ENCODE results near the gene ACSM5.
"Not testable (repeated sequence)": the region's sequence is repeated elsewhere in the genome, so short reads cannot be mapped to it uniquely, and the experiment has no call there.

DNA sequence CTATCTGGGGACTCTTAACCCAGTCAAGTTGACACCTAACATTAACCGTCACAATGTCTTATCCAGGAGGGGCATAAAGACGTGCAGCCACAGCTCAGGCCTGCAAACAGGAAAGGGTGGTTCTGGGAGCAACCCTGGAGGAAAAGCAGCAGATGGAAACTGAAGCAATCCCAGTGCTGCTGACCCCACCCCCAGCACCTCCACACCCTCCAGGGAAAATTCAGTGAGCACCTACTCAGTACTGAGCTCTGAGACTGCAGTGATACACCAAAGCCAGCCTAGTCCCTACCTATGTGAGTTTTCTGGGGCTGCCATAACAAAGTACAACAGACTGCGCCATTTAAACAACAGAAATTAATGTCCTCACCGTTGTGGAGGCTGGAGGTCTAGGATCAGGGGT lies 32.5 kb downstream of the ACSM5 start:
- TF ChIP-seq, protein P1, sequence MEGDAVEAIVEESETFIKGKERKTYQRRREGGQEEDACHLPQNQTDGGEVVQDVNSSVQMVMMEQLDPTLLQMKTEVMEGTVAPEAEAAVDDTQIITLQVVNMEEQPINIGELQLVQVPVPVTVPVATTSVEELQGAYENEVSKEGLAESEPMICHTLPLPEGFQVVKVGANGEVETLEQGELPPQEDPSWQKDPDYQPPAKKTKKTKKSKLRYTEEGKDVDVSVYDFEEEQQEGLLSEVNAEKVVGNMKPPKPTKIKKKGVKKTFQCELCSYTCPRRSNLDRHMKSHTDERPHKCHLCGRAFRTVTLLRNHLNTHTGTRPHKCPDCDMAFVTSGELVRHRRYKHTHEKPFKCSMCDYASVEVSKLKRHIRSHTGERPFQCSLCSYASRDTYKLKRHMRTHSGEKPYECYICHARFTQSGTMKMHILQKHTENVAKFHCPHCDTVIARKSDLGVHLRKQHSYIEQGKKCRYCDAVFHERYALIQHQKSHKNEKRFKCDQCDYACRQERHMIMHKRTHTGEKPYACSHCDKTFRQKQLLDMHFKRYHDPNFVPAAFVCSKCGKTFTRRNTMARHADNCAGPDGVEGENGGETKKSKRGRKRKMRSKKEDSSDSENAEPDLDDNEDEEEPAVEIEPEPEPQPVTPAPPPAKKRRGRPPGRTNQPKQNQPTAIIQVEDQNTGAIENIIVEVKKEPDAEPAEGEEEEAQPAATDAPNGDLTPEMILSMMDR (IDR thresholded peaks at IDR 0.05), result not testable (repeated sequence)
- TF ChIP-seq POLR2A (IDR thresholded peaks at IDR 0.05), result not testable (repeated sequence)
